ENCODE results near the gene RELN. TPM values are rescaled to one million over a fixed set of nuclear protein-coding genes. Genes with fewer than 3 reads are reported as not detected.

RELN gene
- total and polyA plus RNA-seq, 2 donors from 2014 or later, result 0.95 to 5.4 TPM

DNA sequence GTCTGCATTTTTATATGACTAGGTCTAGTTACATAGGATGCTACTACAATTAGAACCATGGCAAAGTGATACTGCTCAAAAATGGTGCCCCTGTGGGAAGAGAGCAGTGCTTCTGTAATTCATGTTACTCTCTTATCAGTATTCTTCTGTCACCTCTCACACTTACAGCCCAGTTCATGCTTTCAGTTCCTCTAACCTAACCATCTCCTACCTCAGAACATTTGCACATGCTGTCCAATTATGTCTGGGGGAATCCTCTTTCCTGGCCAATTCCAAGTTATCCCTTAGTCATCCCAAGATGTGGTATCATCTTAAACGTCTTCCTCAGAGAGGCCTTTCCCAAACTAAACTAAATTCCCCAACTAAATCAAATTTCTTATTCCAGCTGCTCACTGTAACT, 190.2 kb downstream of the RELN start:
- no peak for FAIRE-seq
- H3K4me3 ChIP-seq (ENCODE audit: low read length in 3 of 3), result no peak overlapping the region
- H3K27ac ChIP-seq (ENCODE audit: low read depth in 2 of 2, low read length in 2 of 2), result no peak overlapping the region
- H3K9me3 ChIP-seq (ENCODE audit: control insufficient read depth in 2 of 3, insufficient read depth in 1 of 3, low read length in 3 of 3), result no peaks in the 10 kb centered on the region
- H3K36me3 ChIP-seq (ENCODE audit: control insufficient read depth in 2 of 3, insufficient read depth in 3 of 3, low read length in 3 of 3), result no peaks in the 10 kb centered on the region
- H3K9ac ChIP-seq (ENCODE audit: low read length in 3 of 3), result no peak overlapping the region
- no peak for DNase-seq
- H3K27me3 ChIP-seq (ENCODE audit: control insufficient read depth, insufficient read depth, low read length), result no peaks in the 10 kb centered on the region
- intact Hi-C loops (cut with DNase I), result no loop called here
- TF ChIP-seq, protein P1, sequence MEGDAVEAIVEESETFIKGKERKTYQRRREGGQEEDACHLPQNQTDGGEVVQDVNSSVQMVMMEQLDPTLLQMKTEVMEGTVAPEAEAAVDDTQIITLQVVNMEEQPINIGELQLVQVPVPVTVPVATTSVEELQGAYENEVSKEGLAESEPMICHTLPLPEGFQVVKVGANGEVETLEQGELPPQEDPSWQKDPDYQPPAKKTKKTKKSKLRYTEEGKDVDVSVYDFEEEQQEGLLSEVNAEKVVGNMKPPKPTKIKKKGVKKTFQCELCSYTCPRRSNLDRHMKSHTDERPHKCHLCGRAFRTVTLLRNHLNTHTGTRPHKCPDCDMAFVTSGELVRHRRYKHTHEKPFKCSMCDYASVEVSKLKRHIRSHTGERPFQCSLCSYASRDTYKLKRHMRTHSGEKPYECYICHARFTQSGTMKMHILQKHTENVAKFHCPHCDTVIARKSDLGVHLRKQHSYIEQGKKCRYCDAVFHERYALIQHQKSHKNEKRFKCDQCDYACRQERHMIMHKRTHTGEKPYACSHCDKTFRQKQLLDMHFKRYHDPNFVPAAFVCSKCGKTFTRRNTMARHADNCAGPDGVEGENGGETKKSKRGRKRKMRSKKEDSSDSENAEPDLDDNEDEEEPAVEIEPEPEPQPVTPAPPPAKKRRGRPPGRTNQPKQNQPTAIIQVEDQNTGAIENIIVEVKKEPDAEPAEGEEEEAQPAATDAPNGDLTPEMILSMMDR (IDR thresholded peaks at IDR 0.05; ENCODE audit: borderline replicate concordance, extremely low read depth, insufficient read depth), result no peak
- no peaks in the 10 kb centered on the region for H3K4me1 ChIP-seq (ENCODE audit: control insufficient read depth in 2 of 3, insufficient read depth in 2 of 3, low read depth in 1 of 3, low read length in 3 of 3)

DNA sequence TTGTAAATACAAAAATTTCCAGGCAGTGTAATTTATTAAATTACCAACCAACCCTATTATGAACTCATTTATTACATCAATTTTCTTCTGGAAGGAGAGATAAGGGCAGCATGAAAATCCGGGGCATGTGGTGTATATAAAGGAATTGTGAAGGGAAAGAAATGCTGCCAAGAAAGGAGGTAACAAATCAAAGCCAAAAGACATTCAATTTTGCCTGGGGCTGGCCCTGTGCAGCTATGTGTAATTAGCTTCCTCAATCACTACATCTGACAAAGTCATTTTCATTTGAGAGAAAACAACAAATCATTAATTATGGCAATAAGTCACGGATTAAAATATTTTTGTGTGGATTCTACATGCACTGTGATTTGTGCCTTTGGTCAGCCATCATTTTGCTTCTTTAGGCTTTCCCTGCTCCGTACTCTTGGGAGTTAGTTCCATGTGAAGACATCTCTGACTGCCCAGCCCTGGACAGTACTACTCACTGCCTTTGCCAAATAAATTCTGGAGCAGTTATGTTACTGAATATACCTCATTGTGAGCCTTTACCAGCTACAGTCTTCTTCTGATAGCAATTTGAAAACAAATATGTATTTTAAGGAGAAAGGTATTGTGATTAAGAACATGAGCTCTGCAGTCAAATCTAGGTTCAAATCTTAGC, 191.7 kb downstream of the RELN start:
- TF ChIP-seq, protein P1 (IDR thresholded peaks at IDR 0.05; ENCODE audit: borderline replicate concordance, extremely low read depth, insufficient read depth), result no peak
- FAIRE-seq (no peak), DNase-seq (no peak)
- H3K9me3 ChIP-seq (ENCODE audit: control insufficient read depth in 2 of 3, insufficient read depth in 1 of 3, low read length in 3 of 3), result no peaks in the 10 kb centered on the region
- no peaks in the 10 kb centered on the region for H3K4me1 ChIP-seq (ENCODE audit: control insufficient read depth in 2 of 3, insufficient read depth in 2 of 3, low read depth in 1 of 3, low read length in 3 of 3)
- intact Hi-C loops (cut with DNase I), result no loop called here
- H3K36me3 ChIP-seq (ENCODE audit: control insufficient read depth in 2 of 3, insufficient read depth in 3 of 3, low read length in 3 of 3), result no peaks in the 10 kb centered on the region
- no peak overlapping the region for H3K9ac ChIP-seq (ENCODE audit: low read length in 3 of 3)
- no peak overlapping the region for H3K4me3 ChIP-seq (ENCODE audit: low read length in 3 of 3)
- no peak overlapping the region for H3K27ac ChIP-seq (ENCODE audit: low read depth in 2 of 2, low read length in 2 of 2)
- H3K27me3 ChIP-seq (ENCODE audit: control insufficient read depth, insufficient read depth, low read length), result no peaks in the 10 kb centered on the region

DNA sequence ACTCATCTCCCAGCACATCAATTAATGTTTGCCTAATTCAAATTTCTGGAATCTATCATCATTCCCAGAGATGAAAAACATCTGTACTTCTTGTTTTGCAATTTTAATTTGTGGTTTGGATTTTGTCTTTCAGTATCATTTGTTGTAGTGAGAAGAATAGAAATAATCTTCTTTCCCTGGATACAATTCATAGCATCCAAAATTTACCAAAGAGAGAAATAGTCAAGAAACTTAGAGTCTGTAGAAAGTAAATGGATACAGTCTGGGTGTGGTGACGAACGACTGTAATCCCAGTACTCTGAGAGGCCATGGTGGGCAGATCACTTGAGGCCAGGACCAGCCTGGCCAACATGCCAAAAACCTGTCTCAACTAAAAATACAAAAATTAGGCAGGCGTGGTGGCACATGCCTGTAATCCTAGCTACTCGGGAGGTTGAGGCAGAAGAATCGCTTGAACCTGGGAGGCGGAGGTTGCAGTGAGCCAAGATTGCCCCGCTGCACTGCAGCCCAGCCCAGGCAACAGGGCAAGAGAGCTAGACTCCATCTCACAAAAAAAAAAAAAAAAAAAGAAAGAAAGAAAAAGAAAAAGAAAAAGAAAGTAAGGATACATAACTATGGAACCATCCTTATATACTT, 193.0 kb downstream of the RELN start:
- H3K27ac ChIP-seq (ENCODE audit: low read depth in 2 of 2, low read length in 2 of 2), result no peak overlapping the region
- H3K27me3 ChIP-seq (ENCODE audit: control insufficient read depth, insufficient read depth, low read length), result no peaks in the 10 kb centered on the region
- DNase-seq (no peak), FAIRE-seq (no peak)
- intact Hi-C loops (cut with DNase I), result no loop called here
- no peak overlapping the region for H3K9ac ChIP-seq (ENCODE audit: low read length in 3 of 3)
- H3K4me1 ChIP-seq (ENCODE audit: control insufficient read depth in 2 of 3, insufficient read depth in 2 of 3, low read depth in 1 of 3, low read length in 3 of 3), result no peaks in the 10 kb centered on the region
- H3K9me3 ChIP-seq (ENCODE audit: control insufficient read depth in 2 of 3, insufficient read depth in 1 of 3, low read length in 3 of 3), result peaks cover 0 to 3% (median 2%) of the 10 kb centered on the region in 3 donors
- TF ChIP-seq, protein P1 (IDR thresholded peaks at IDR 0.05; ENCODE audit: borderline replicate concordance, extremely low read depth, insufficient read depth), result no peak
- H3K36me3 ChIP-seq (ENCODE audit: control insufficient read depth in 2 of 3, insufficient read depth in 3 of 3, low read length in 3 of 3), result no peaks in the 10 kb centered on the region
- no peak overlapping the region for H3K4me3 ChIP-seq (ENCODE audit: low read length in 3 of 3)
